Astrocyte (in vitro differentiated cells and primary cell): ENCODE results near the gene SORL1-AS1.

Experiments used
- EZH2 ChIP-seq: IDR thresholded peaks from 2 replicates; pipeline ENCODE4 v1.6.1; 2012; ENCODE audit warnings: mild to moderate bottlenecking, low read length, inconsistent platforms; ENCODE audit not compliant: insufficient read depth
- TF ChIP-seq, protein P1 (sequence below): IDR thresholded peaks from 2 replicates; pipeline ENCODE4 v1.5.1; 2011; ENCODE audit warnings: low read depth, mild to moderate bottlenecking, inconsistent platforms, low read length, moderate library complexity; ENCODE audit not compliant: insufficient read depth

DNA sequence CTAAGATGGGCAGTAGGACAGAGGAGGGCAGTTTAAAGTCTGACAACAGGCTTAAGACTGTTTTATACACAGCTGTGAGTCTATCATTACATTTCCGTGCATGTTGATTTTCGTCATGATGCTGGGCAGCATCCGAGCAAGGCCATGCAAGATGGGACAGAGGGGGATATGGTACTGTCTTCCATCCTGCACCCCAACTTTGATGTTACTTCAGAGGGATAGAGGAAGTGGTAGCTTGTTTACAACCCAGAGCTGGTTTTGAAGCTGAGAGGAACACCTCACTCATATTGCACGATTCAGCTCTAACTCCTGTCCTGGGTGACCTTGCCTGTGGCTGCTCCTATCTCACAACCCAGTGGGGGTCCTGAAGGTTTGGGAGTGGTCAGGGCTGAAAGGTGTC is 3.6 kb downstream of the SORL1-AS1 start:
- TF ChIP-seq, protein P1, sequence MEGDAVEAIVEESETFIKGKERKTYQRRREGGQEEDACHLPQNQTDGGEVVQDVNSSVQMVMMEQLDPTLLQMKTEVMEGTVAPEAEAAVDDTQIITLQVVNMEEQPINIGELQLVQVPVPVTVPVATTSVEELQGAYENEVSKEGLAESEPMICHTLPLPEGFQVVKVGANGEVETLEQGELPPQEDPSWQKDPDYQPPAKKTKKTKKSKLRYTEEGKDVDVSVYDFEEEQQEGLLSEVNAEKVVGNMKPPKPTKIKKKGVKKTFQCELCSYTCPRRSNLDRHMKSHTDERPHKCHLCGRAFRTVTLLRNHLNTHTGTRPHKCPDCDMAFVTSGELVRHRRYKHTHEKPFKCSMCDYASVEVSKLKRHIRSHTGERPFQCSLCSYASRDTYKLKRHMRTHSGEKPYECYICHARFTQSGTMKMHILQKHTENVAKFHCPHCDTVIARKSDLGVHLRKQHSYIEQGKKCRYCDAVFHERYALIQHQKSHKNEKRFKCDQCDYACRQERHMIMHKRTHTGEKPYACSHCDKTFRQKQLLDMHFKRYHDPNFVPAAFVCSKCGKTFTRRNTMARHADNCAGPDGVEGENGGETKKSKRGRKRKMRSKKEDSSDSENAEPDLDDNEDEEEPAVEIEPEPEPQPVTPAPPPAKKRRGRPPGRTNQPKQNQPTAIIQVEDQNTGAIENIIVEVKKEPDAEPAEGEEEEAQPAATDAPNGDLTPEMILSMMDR, result no peak
- no peak for TF ChIP-seq EZH2
